Measurements from ENCODE around the gene PRKAG1. TPM values are rescaled to one million over a fixed set of nuclear protein-coding genes. Genes with fewer than 3 reads are reported as not detected.

Gene PRKAG1
- total RNA-seq, 1 donor from 2014 or later, result 47.1 TPM

GRCh38 chr12:48968467-48968866, 50.1 kb downstream of the PRKAG1 start:
- DNase-seq (ENCODE audit: low read depth) (no peak), FAIRE-seq (no peak)
- no peak overlapping the region for H3K4me3 Mint-ChIP-seq (ENCODE audit: unreplicated experiment)
- no peak overlapping the region for H3K27ac ChIP-seq (ENCODE audit: low read depth, low read length)
- no peaks in the 10 kb centered on the region for H3K36me3 Mint-ChIP-seq (ENCODE audit: low read depth, unreplicated experiment)
- H3K36me3 ChIP-seq (ENCODE audit: insufficient read depth, low read length), result no peaks in the 10 kb centered on the region
- H3K9me3 ChIP-seq (ENCODE audit: insufficient read depth, low read depth, low read length), result no peaks in the 10 kb centered on the region
- H3K9ac ChIP-seq (ENCODE audit: low read length), result no peak overlapping the region
- H3K9me3 Mint-ChIP-seq (ENCODE audit: unreplicated experiment), result no peaks in the 10 kb centered on the region
- peaks cover 26% of the 10 kb centered on the region for H4K20me1 ChIP-seq (ENCODE audit: insufficient read depth, low read length)
- peaks cover 59% of the 10 kb centered on the region for H3K27me3 Mint-ChIP-seq (ENCODE audit: low read depth, unreplicated experiment)
- H3K79me2 ChIP-seq (ENCODE audit: insufficient read depth, low read length), result no peaks in the 10 kb centered on the region
- H3K4me3 ChIP-seq (ENCODE audit: insufficient read depth, low read depth, low read length), result no peak overlapping the region
- H3K27ac Mint-ChIP-seq (ENCODE audit: unreplicated experiment), result no peak overlapping the region
- H3K4me1 Mint-ChIP-seq (ENCODE audit: low read depth, unreplicated experiment), result peaks cover 12% of the 10 kb centered on the region
- TF ChIP-seq EZH2 (IDR thresholded peaks at IDR 0.05; ENCODE audit: insufficient read depth, low read length), result no peak
- TF ChIP-seq, protein P1, sequence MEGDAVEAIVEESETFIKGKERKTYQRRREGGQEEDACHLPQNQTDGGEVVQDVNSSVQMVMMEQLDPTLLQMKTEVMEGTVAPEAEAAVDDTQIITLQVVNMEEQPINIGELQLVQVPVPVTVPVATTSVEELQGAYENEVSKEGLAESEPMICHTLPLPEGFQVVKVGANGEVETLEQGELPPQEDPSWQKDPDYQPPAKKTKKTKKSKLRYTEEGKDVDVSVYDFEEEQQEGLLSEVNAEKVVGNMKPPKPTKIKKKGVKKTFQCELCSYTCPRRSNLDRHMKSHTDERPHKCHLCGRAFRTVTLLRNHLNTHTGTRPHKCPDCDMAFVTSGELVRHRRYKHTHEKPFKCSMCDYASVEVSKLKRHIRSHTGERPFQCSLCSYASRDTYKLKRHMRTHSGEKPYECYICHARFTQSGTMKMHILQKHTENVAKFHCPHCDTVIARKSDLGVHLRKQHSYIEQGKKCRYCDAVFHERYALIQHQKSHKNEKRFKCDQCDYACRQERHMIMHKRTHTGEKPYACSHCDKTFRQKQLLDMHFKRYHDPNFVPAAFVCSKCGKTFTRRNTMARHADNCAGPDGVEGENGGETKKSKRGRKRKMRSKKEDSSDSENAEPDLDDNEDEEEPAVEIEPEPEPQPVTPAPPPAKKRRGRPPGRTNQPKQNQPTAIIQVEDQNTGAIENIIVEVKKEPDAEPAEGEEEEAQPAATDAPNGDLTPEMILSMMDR (IDR thresholded peaks at IDR 0.05; ENCODE audit: insufficient read depth, low read depth, low read length), result no peak
- H3K4me2 ChIP-seq (ENCODE audit: low read length), result no peak overlapping the region
- no peak overlapping the region for H2AFZ ChIP-seq (ENCODE audit: low read depth, low read length)
- peaks cover 21% of the 10 kb centered on the region for H3K4me1 ChIP-seq (ENCODE audit: insufficient read depth, low read length)
- peaks cover 77% of the 10 kb centered on the region for H3K27me3 ChIP-seq (ENCODE audit: insufficient read depth, low read length)

- Histone ChIP-seq H3K4me1 (ENCODE audit: insufficient read depth, low read length) (peaks cover 18% of the 10 kb centered on the region), H3K27ac (ENCODE audit: low read depth, low read length) (no peak overlapping the region), H3K4me2 (ENCODE audit: low read length) (no peak overlapping the region), H3K36me3 (ENCODE audit: insufficient read depth, low read length) (no peaks in the 10 kb centered on the region), H3K9me3 (ENCODE audit: insufficient read depth, low read depth, low read length) (no peaks in the 10 kb centered on the region), H3K79me2 (ENCODE audit: insufficient read depth, low read length) (no peaks in the 10 kb centered on the region), H3K4me3 (ENCODE audit: insufficient read depth, low read depth, low read length) (no peak overlapping the region), H4K20me1 (ENCODE audit: insufficient read depth, low read length) (peaks cover 21% of the 10 kb centered on the region), H3K9ac (ENCODE audit: low read length) (no peak overlapping the region), H2AFZ (ENCODE audit: low read depth, low read length) (no peak overlapping the region), H3K27me3 (ENCODE audit: insufficient read depth, low read length) (peaks cover 72% of the 10 kb centered on the region)
- DNase-seq (ENCODE audit: low read depth) (no peak), FAIRE-seq (no peak)
- Mint-ChIP-seq H3K4me1 (ENCODE audit: low read depth, unreplicated experiment) (peaks cover 9% of the 10 kb centered on the region), H3K27me3 (ENCODE audit: low read depth, unreplicated experiment) (peaks cover 54% of the 10 kb centered on the region), H3K4me3 (ENCODE audit: unreplicated experiment) (no peak overlapping the region), H3K27ac (ENCODE audit: unreplicated experiment) (no peak overlapping the region), H3K36me3 (ENCODE audit: low read depth, unreplicated experiment) (no peaks in the 10 kb centered on the region), H3K9me3 (ENCODE audit: unreplicated experiment) (no peaks in the 10 kb centered on the region)
- TF ChIP-seq, protein P1 (IDR thresholded peaks at IDR 0.05; ENCODE audit: insufficient read depth, low read depth, low read length), result no peak
- no peak for TF ChIP-seq EZH2 (IDR thresholded peaks at IDR 0.05; ENCODE audit: insufficient read depth, low read length)
Observed at GRCh38 chr12:48967991-48968390, 50.6 kb downstream of the PRKAG1 start.

GRCh38 chr12:48966177-48966895, 52.2 kb downstream of the PRKAG1 start:
- DNase-seq (ENCODE audit: low read depth), result no peak
- Histone ChIP-seq H3K4me2 (ENCODE audit: low read length) (no peak overlapping the region), H4K20me1 (ENCODE audit: insufficient read depth, low read length) (peaks cover 11% of the 10 kb centered on the region)

More at GRCh38 chr12:48966177-48966895, 52.2 kb downstream of the PRKAG1 start:
- Mint-ChIP-seq H3K27me3 (ENCODE audit: low read depth, unreplicated experiment) (peaks cover 44% of the 10 kb centered on the region), H3K36me3 (ENCODE audit: low read depth, unreplicated experiment) (no peaks in the 10 kb centered on the region), H3K4me3 (ENCODE audit: unreplicated experiment) (no peak overlapping the region), H3K27ac (ENCODE audit: unreplicated experiment) (no peak overlapping the region), H3K9me3 (ENCODE audit: unreplicated experiment) (no peaks in the 10 kb centered on the region), H3K4me1 (ENCODE audit: low read depth, unreplicated experiment) (peaks cover 6% of the 10 kb centered on the region)
- H3K79me2 ChIP-seq (ENCODE audit: insufficient read depth, low read length), result no peaks in the 10 kb centered on the region
- no peaks in the 10 kb centered on the region for H3K9me3 ChIP-seq (ENCODE audit: insufficient read depth, low read depth, low read length)
- no peaks in the 10 kb centered on the region for H3K36me3 ChIP-seq (ENCODE audit: insufficient read depth, low read length)
- H3K27me3 ChIP-seq (ENCODE audit: insufficient read depth, low read length), result peaks cover 58% of the 10 kb centered on the region
- H3K4me1 ChIP-seq (ENCODE audit: insufficient read depth, low read length), result peaks cover 9% of the 10 kb centered on the region
- TF ChIP-seq, protein P1 (IDR thresholded peaks at IDR 0.05; ENCODE audit: insufficient read depth, low read depth, low read length), result no peak
- TF ChIP-seq EZH2 (IDR thresholded peaks at IDR 0.05; ENCODE audit: insufficient read depth, low read length), result no peak
- H3K4me3 ChIP-seq (ENCODE audit: insufficient read depth, low read depth, low read length), result no peak overlapping the region
- no peak overlapping the region for H3K9ac ChIP-seq (ENCODE audit: low read length)
- FAIRE-seq, result no peak
- H2AFZ ChIP-seq (ENCODE audit: low read depth, low read length), result no peak overlapping the region
- no peak overlapping the region for H3K27ac ChIP-seq (ENCODE audit: low read depth, low read length)

All from astrocyte (in vitro differentiated cells and primary cell).